GM12891 (cell line): ENCODE data around the gene OR2G2.

Source experiments
- POLR2A ChIP-seq: IDR thresholded peaks from 2 replicates; pipeline ENCODE4 v1.6.1; 2011; ENCODE audit warnings: low read depth, low read length, control low read depth
- POLR2AphosphoS5 ChIP-seq: IDR thresholded peaks from 2 replicates; pipeline ENCODE4 v1.6.1; 2011; ENCODE audit warnings: low read depth, low read length, control low read depth
- SPI1 ChIP-seq: IDR thresholded peaks from 2 replicates; pipeline ENCODE4 v1.6.1; 2011; ENCODE audit warnings: low read depth, low read length, control low read depth
- TAF1 ChIP-seq: IDR thresholded peaks from 2 replicates; pipeline ENCODE4 v1.6.1; 2011; ENCODE audit warnings: low read depth, low read length, control low read depth

GRCh38 chr1:247574236-247574635 lies 13.9 kb upstream of the OR2G2 start:
- TF ChIP-seq TAF1 (no peak), POLR2A (no peak), POLR2AphosphoS5 (no peak), SPI1 (no peak)
